Neural cell (in vitro differentiated cells): ENCODE data around the gene MS4A6E. TPM values are rescaled to one million over a fixed set of nuclear protein-coding genes. Genes with fewer than 3 reads are reported as not detected.

Experiments
- H2AFZ ChIP-seq: fragments of 200-600, 300-800 bp; sonication (generic), shearing (Covaris generic); 2 replicates; pipeline ENCODE4 v1.6.0; 2014; ENCODE audit warnings: low read depth, mild to moderate bottlenecking, antibody characterized with exemption, low read length, moderate library complexity
- H3F3A ChIP-seq: fragments of 200-600 bp; shearing (Covaris generic); 2 replicates; pipeline ENCODE4 v1.6.1; 2016; ENCODE audit warnings: mild to moderate bottlenecking, moderate library complexity, mixed read lengths, antibody characterized with exemption, low read length; ENCODE audit not compliant: insufficient read depth, poor library complexity, severe bottlenecking
- H3K27ac ChIP-seq: fragments of 200-600, 300-800 bp; sonication (generic), shearing (Covaris generic); 2 replicates; pipeline ENCODE4 v1.5.1; 2014; ENCODE audit warnings: mild to moderate bottlenecking, low read length, moderate library complexity
- H3K27me3 ChIP-seq: fragments of 300-800, 200-600 bp; sonication (generic), shearing (Covaris generic); 2 replicates; pipeline ENCODE4 v1.6.0; 2014; ENCODE audit warnings: mild to moderate bottlenecking, low read depth, low read length, moderate library complexity; ENCODE audit not compliant: insufficient read depth
- H3K36me3 ChIP-seq: fragments of 300-800, 200-600 bp; sonication (generic), shearing (Covaris generic); 2 replicates; pipeline ENCODE4 v1.5.1; 2014; ENCODE audit warnings: mild to moderate bottlenecking, antibody characterized with exemption, low read length, moderate library complexity; ENCODE audit not compliant: insufficient read depth
- H3K4me2 ChIP-seq: fragments of 300-800, 200-600 bp; sonication (generic), shearing (Covaris generic); 2 replicates; pipeline ENCODE4 v1.6.0; 2014; ENCODE audit warnings: mild to moderate bottlenecking, low read length
- H3K4me3 ChIP-seq: fragments of 300-800, 200-600 bp; sonication (generic), shearing (Covaris generic); 2 replicates; pipeline ENCODE4 v1.5.1; 2014; ENCODE audit warnings: mild to moderate bottlenecking, low read length, moderate library complexity
- H3K79me2 ChIP-seq: fragments of 200-600 bp; shearing (Covaris generic); replicated peaks from 2 replicates; pipeline ENCODE4 v1.6.0; 2014; ENCODE audit warnings: mild to moderate bottlenecking, low read length, moderate library complexity; ENCODE audit not compliant: insufficient read depth
- H3K9ac ChIP-seq: fragments of 300-800, 200-600 bp; sonication (generic), shearing (Covaris generic); 2 replicates; pipeline ENCODE4 v1.6.1; 2016; ENCODE audit warnings: mild to moderate bottlenecking, low read length, mixed read lengths
- H3K9me2 ChIP-seq: fragments of 200-600 bp; shearing (Covaris generic); 2 replicates; pipeline ENCODE4 v1.6.1; 2016; ENCODE audit warnings: mild to moderate bottlenecking, low read length, mixed read lengths; ENCODE audit not compliant: insufficient read depth
- H3K9me3 ChIP-seq: fragments of 200-600, 300-800 bp; sonication (generic), shearing (Covaris generic); 2 replicates; pipeline ENCODE4 v1.6.1; 2016; ENCODE audit warnings: mild to moderate bottlenecking, mixed run types, low read length, moderate library complexity, mixed read lengths
- H4K20me1 ChIP-seq: fragments of 200-600 bp; shearing (Covaris generic); 2 replicates; pipeline ENCODE4 v1.6.1; 2016; ENCODE audit warnings: mild to moderate bottlenecking, mixed run types; ENCODE audit not compliant: insufficient read depth
- EP300 ChIP-seq: fragments of 450-650 bp; conservative IDR thresholded peaks from 2 replicates; pipeline ENCODE4 v1.6.1; 2014; ENCODE audit warnings: antibody characterized with exemption, mild to moderate bottlenecking, moderate library complexity; ENCODE audit not compliant: poor library complexity, severe bottlenecking
- EZH2 ChIP-seq: fragments of 200-600, 300-800 bp; shearing (Covaris generic), sonication (generic); IDR thresholded peaks from 2 replicates; pipeline ENCODE4 v1.6.1; 2014; ENCODE audit warnings: antibody characterized with exemption, low read length, borderline replicate concordance, mild to moderate bottlenecking; ENCODE audit not compliant: insufficient read depth, poor library complexity, severe bottlenecking
- MXI1 ChIP-seq: fragments of 450-650 bp; conservative IDR thresholded peaks from 2 replicates; pipeline ENCODE4 v1.6.1; 2014; ENCODE audit warnings: antibody characterized with exemption, mild to moderate bottlenecking; ENCODE audit not compliant: poor library complexity, severe bottlenecking
- POLR2AphosphoS5 ChIP-seq: IDR thresholded peaks from 2 replicates; pipeline ENCODE4 v1.6.1; 2012
- RAD21 ChIP-seq: fragments of 450-650 bp; conservative IDR thresholded peaks from 2 replicates; pipeline ENCODE4 v1.6.1; 2014; ENCODE audit warnings: antibody characterized with exemption, mild to moderate bottlenecking, moderate library complexity
- SMC3 ChIP-seq: fragments of 450-650 bp; conservative IDR thresholded peaks from 2 replicates; pipeline ENCODE4 v1.6.1; 2014; ENCODE audit warnings: antibody characterized with exemption, mild to moderate bottlenecking, moderate library complexity; ENCODE audit not compliant: poor library complexity
- TAF1 ChIP-seq: IDR thresholded peaks from 2 replicates; pipeline ENCODE4 v1.6.1; 2012; ENCODE audit warnings: low read depth
- polyA plus RNA-seq: library from polyadenylated mRNA; depleted of rRNA; stranded (reverse); fragments of >200 nt; gene quantifications from 2 replicates; pipeline ENCODE4 v1.2.3, GENCODE V29; 2014
- TF ChIP-seq, protein P1 (sequence below): IDR thresholded peaks from 2 replicates; pipeline ENCODE4 v1.6.1; 2012; ENCODE audit warnings: borderline replicate concordance
- TF ChIP-seq, protein P2 (sequence below): fragments of 450-650 bp; IDR thresholded peaks from 2 replicates; pipeline ENCODE4 v1.5.1; 2014; ENCODE audit warnings: antibody characterized with exemption, mild to moderate bottlenecking, moderate library complexity; ENCODE audit not compliant: poor library complexity, severe bottlenecking

MS4A6E gene
- polyA plus RNA-seq, 1 donor from 2014 or later: not detected

DNA sequence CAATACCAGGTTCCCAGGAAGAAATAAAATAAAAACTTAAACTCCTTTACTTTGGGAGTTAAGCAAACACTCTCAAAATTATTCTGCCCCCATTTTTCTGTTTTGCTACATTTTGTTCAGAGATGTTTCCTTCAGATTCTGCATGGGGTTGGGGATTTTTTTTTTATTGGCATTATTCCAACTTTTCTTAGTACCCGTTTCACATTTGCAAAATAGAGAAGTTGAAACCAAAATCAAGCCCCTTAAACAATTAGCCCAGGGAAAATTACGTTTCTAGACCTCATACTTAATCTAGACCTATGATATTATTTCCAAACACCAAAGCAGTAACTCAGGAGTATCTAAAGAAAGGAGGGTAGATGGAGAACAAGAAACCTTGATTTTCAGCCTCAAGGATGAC, 30.7 kb downstream of the MS4A6E start:
- Histone ChIP-seq H3K27ac (no peak overlapping the region), H3K9me3 (no peaks in the 10 kb centered on the region), H4K20me1 (no peaks in the 10 kb centered on the region), H3K79me2 (no peaks in the 10 kb centered on the region), H3K4me2 (no peak overlapping the region), H3K36me3 (no peaks in the 10 kb centered on the region), H3K4me3 (no peak overlapping the region), H3K9ac (no peak overlapping the region), H3K27me3 (no peaks in the 10 kb centered on the region), H3F3A (no peaks in the 10 kb centered on the region), H3K9me2 (no peaks in the 10 kb centered on the region), H2AFZ (no peak overlapping the region)
- TF ChIP-seq, protein P1, sequence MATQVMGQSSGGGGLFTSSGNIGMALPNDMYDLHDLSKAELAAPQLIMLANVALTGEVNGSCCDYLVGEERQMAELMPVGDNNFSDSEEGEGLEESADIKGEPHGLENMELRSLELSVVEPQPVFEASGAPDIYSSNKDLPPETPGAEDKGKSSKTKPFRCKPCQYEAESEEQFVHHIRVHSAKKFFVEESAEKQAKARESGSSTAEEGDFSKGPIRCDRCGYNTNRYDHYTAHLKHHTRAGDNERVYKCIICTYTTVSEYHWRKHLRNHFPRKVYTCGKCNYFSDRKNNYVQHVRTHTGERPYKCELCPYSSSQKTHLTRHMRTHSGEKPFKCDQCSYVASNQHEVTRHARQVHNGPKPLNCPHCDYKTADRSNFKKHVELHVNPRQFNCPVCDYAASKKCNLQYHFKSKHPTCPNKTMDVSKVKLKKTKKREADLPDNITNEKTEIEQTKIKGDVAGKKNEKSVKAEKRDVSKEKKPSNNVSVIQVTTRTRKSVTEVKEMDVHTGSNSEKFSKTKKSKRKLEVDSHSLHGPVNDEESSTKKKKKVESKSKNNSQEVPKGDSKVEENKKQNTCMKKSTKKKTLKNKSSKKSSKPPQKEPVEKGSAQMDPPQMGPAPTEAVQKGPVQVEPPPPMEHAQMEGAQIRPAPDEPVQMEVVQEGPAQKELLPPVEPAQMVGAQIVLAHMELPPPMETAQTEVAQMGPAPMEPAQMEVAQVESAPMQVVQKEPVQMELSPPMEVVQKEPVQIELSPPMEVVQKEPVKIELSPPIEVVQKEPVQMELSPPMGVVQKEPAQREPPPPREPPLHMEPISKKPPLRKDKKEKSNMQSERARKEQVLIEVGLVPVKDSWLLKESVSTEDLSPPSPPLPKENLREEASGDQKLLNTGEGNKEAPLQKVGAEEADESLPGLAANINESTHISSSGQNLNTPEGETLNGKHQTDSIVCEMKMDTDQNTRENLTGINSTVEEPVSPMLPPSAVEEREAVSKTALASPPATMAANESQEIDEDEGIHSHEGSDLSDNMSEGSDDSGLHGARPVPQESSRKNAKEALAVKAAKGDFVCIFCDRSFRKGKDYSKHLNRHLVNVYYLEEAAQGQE: no peak
- TF ChIP-seq, protein P2, sequence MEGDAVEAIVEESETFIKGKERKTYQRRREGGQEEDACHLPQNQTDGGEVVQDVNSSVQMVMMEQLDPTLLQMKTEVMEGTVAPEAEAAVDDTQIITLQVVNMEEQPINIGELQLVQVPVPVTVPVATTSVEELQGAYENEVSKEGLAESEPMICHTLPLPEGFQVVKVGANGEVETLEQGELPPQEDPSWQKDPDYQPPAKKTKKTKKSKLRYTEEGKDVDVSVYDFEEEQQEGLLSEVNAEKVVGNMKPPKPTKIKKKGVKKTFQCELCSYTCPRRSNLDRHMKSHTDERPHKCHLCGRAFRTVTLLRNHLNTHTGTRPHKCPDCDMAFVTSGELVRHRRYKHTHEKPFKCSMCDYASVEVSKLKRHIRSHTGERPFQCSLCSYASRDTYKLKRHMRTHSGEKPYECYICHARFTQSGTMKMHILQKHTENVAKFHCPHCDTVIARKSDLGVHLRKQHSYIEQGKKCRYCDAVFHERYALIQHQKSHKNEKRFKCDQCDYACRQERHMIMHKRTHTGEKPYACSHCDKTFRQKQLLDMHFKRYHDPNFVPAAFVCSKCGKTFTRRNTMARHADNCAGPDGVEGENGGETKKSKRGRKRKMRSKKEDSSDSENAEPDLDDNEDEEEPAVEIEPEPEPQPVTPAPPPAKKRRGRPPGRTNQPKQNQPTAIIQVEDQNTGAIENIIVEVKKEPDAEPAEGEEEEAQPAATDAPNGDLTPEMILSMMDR: no peak
- no peak for TF ChIP-seq RAD21
- TF ChIP-seq TAF1: no peak
- TF ChIP-seq EZH2: no peak
- TF ChIP-seq POLR2AphosphoS5: no peak
- TF ChIP-seq MXI1: no peak
- no peak for TF ChIP-seq EP300
- no peak for TF ChIP-seq SMC3

DNA sequence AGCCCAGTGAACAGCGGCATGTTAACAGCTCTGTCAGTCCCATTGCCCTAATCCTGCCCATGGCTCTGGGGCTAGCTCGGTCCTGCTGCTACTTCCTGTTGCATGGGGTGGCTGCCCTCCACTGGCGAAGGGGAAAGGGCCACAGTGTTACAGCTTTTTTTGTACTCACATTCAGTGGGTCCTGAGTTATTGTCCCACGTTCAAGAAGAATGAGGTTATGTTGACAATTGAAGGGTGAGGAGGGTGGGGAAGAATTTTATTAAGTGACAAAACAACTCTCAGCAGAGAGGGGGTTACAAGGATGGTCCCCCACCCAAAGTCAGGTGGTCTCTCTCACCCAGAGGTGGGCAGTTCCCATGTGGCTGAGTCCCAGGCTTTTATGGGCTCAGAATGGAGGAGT, 33.6 kb downstream of the MS4A6E start:
- no peaks in the 10 kb centered on the region for H3K9me2 ChIP-seq
- no peaks in the 10 kb centered on the region for H3K9me3 ChIP-seq
- H3K9ac ChIP-seq: no peak overlapping the region
- H4K20me1 ChIP-seq: no peaks in the 10 kb centered on the region
- H3F3A ChIP-seq: no peaks in the 10 kb centered on the region
- H3K4me3 ChIP-seq: no peak overlapping the region
- no peaks in the 10 kb centered on the region for H3K36me3 ChIP-seq
- no peaks in the 10 kb centered on the region for H3K79me2 ChIP-seq
- H3K27me3 ChIP-seq: no peaks in the 10 kb centered on the region
- H2AFZ ChIP-seq: no peak overlapping the region
- no peak for TF ChIP-seq EP300
- TF ChIP-seq EZH2: no peak
- no peak for TF ChIP-seq RAD21
- TF ChIP-seq, protein P1: no peak
- TF ChIP-seq TAF1: no peak
- TF ChIP-seq MXI1: no peak
- no peak for TF ChIP-seq POLR2AphosphoS5
- TF ChIP-seq, protein P2: no peak
- no peak for TF ChIP-seq SMC3
- H3K27ac ChIP-seq: no peak overlapping the region
- H3K4me2 ChIP-seq: no peak overlapping the region
